Duodenal mucosa (tissue), 2 donors: ENCODE measurements around the gene ADGB.

Experiments used
- H3K27ac ChIP-seq: one replicate; pipeline ENCODE4 v1.7.0; 2013; ENCODE audit warnings: low read depth, low read length
- H3K27me3 ChIP-seq, 2 donors: one replicate each; pipeline ENCODE4 v1.7.0; 2013; ENCODE audit warnings: low read length in 2 of 2, control low read depth in 1 of 2; ENCODE audit not compliant: insufficient read depth in 2 of 2, control insufficient read depth in 1 of 2
- H3K36me3 ChIP-seq, 2 donors: one replicate each; pipeline ENCODE4 v1.7.0; 2013; ENCODE audit warnings: low read length in 2 of 2, control low read depth in 1 of 2; ENCODE audit not compliant: insufficient read depth in 2 of 2, control insufficient read depth in 1 of 2
- H3K4me1 ChIP-seq, 2 donors: one replicate each; pipeline ENCODE4 v1.7.0; 2013; ENCODE audit warnings: low read length in 2 of 2, control low read depth in 1 of 2; ENCODE audit not compliant: insufficient read depth in 2 of 2, control insufficient read depth in 1 of 2
- H3K4me3 ChIP-seq, 2 donors: one replicate each; pipeline ENCODE4 v1.7.0; 2013; ENCODE audit warnings: low read length in 2 of 2, low read depth in 1 of 2
- H3K9ac ChIP-seq, 2 donors: one replicate each; pipeline ENCODE4 v1.7.0; 2013; ENCODE audit warnings: low read length in 2 of 2, low read depth in 1 of 2
- H3K9me3 ChIP-seq, 2 donors: one replicate each; pipeline ENCODE4 v1.7.0; 2013; ENCODE audit warnings: low read length in 2 of 2, control low read depth in 1 of 2; ENCODE audit not compliant: control insufficient read depth in 1 of 2

The ADGB gene

GRCh38 chr6:146582857-146583256 lies 15.9 kb upstream of the ADGB start:
- Histone ChIP-seq H3K27me3 (no peaks in the 10 kb centered on the region), H3K36me3 (no peaks in the 10 kb centered on the region), H3K4me1 (no peaks in the 10 kb centered on the region), H3K27ac (no peak overlapping the region), H3K9me3 (no peaks in the 10 kb centered on the region), H3K4me3 (no peak overlapping the region), H3K9ac (no peak overlapping the region)

GRCh38 chr6:146583966-146584365 lies 14.8 kb upstream of the ADGB start:
- H3K9ac ChIP-seq = no peak overlapping the region

GRCh38 chr6:146587459-146587858 lies 11.3 kb upstream of the ADGB start:
- Histone ChIP-seq H3K9ac (no peak overlapping the region), H3K36me3 (no peaks in the 10 kb centered on the region), H3K4me1 (no peaks in the 10 kb centered on the region), H3K27me3 (no peaks in the 10 kb centered on the region), H3K9me3 (no peaks in the 10 kb centered on the region), H3K4me3 (no peak overlapping the region), H3K27ac (no peak overlapping the region)

More at GRCh38 chr6:146583966-146584365, 14.8 kb upstream of the ADGB start:
- Histone ChIP-seq H3K27ac (no peak overlapping the region), H3K36me3 (no peaks in the 10 kb centered on the region), H3K27me3 (no peaks in the 10 kb centered on the region), H3K9me3 (no peaks in the 10 kb centered on the region), H3K4me1 (no peaks in the 10 kb centered on the region), H3K4me3 (no peak overlapping the region)

- no peak overlapping the region for H3K9ac ChIP-seq
- H3K4me3 ChIP-seq = no peak overlapping the region
- H3K9me3 ChIP-seq = no peaks in the 10 kb centered on the region
- no peaks in the 10 kb centered on the region for H3K36me3 ChIP-seq
- H3K27ac ChIP-seq = no peak overlapping the region
- no peaks in the 10 kb centered on the region for H3K27me3 ChIP-seq
- H3K4me1 ChIP-seq = no peaks in the 10 kb centered on the region
Observed at GRCh38 chr6:146590492-146590891, 8.3 kb upstream of the ADGB start.

- no peaks in the 10 kb centered on the region for H3K36me3 ChIP-seq
- no peaks in the 10 kb centered on the region for H3K27me3 ChIP-seq
- no peak overlapping the region for H3K4me3 ChIP-seq
- no peak overlapping the region for H3K27ac ChIP-seq
- H3K9ac ChIP-seq = no peak overlapping the region
- H3K9me3 ChIP-seq = no peaks in the 10 kb centered on the region
- no peaks in the 10 kb centered on the region for H3K4me1 ChIP-seq
Observed at GRCh38 chr6:146592451-146592850, 6.3 kb upstream of the ADGB start.

- Histone ChIP-seq H3K27ac (no peak overlapping the region), H3K27me3 (no peaks in the 10 kb centered on the region), H3K4me1 (no peaks in the 10 kb centered on the region), H3K9ac (no peak overlapping the region), H3K36me3 (no peaks in the 10 kb centered on the region), H3K4me3 (no peak overlapping the region), H3K9me3 (no peaks in the 10 kb centered on the region)
Observed at GRCh38 chr6:146593986-146594385, 4.8 kb upstream of the ADGB start.

GRCh38 chr6:146594495-146594894 lies 4.3 kb upstream of the ADGB start:
- no peak overlapping the region for H3K27ac ChIP-seq
- no peaks in the 10 kb centered on the region for H3K4me1 ChIP-seq

GRCh38 chr6:146595972-146596731 lies 2.6 kb upstream of the ADGB start:
- Histone ChIP-seq H3K4me3 (no peak overlapping the region), H3K27ac (no peak overlapping the region), H3K36me3 (no peaks in the 10 kb centered on the region), H3K9me3 (no peaks in the 10 kb centered on the region), H3K9ac (no peak overlapping the region), H3K27me3 (no peaks in the 10 kb centered on the region), H3K4me1 (no peaks in the 10 kb centered on the region)

More at GRCh38 chr6:146594495-146594894, 4.3 kb upstream of the ADGB start:
- Histone ChIP-seq H3K36me3 (no peaks in the 10 kb centered on the region), H3K4me3 (no peak overlapping the region), H3K9ac (no peak overlapping the region), H3K27me3 (no peaks in the 10 kb centered on the region), H3K9me3 (no peaks in the 10 kb centered on the region)

GRCh38 chr6:146601352-146601751 lies 2.6 kb downstream of the ADGB start:
- no peaks in the 10 kb centered on the region for H3K27me3 ChIP-seq
- no peak overlapping the region for H3K9ac ChIP-seq
- H3K9me3 ChIP-seq = no peaks in the 10 kb centered on the region
- H3K36me3 ChIP-seq = no peaks in the 10 kb centered on the region
- H3K4me3 ChIP-seq = no peak overlapping the region
- no peak overlapping the region for H3K27ac ChIP-seq
- no peaks in the 10 kb centered on the region for H3K4me1 ChIP-seq

- Histone ChIP-seq H3K9ac (no peak overlapping the region), H3K4me3 (no peak overlapping the region), H3K27me3 (no peaks in the 10 kb centered on the region), H3K4me1 (no peaks in the 10 kb centered on the region), H3K36me3 (no peaks in the 10 kb centered on the region), H3K9me3 (no peaks in the 10 kb centered on the region), H3K27ac (no peak overlapping the region)
Observed at GRCh38 chr6:146602526-146602925, 3.8 kb downstream of the ADGB start.
